Mammary epithelial cell (primary cell): ENCODE results near the gene HDAC6.

Experiments
- CTCF ChIP-seq, 2 donors: IDR thresholded peaks in 1 of 2; conservative IDR thresholded peaks in 1 of 2; 2 replicates each; pipeline ENCODE4 v1.5.1; 2011 to 2012; ENCODE audit warnings: inconsistent platforms in 2 of 2, low read length in 2 of 2, mild to moderate bottlenecking in 2 of 2, control low read depth in 1 of 2, low read depth in 1 of 2; ENCODE audit not compliant: insufficient read depth in 1 of 2; ENCODE audit errors: extremely low read depth in 1 of 2
- EZH2 ChIP-seq: IDR thresholded peaks from 2 replicates; pipeline ENCODE4 v1.6.1; 2012; ENCODE audit warnings: low read length, inconsistent platforms, borderline replicate concordance

GRCh38 chrX:48834383-48834709 lies 32.5 kb downstream of the HDAC6 start:
- no peak for TF ChIP-seq CTCF (conservative IDR thresholded peaks at IDR 0.05 in 1 of 2, IDR thresholded peaks at IDR 0.05 in 1 of 2; ENCODE audit: extremely low read depth in 1 of 2, insufficient read depth in 1 of 2, low read depth in 1 of 2, low read length in 2 of 2)
- no peak for TF ChIP-seq EZH2
